Left hindlimb (tissue), 1 donor: ENCODE data around the gene NFIA.
"Not testable (repeated sequence)": the region's sequence is repeated elsewhere in the genome, so short reads cannot be mapped to it uniquely, and the experiment has no call there.

Source experiments
- DNase-seq: peaks from one replicate; pipeline ENCODE4 v3.0.0-alpha.2; 2018

The NFIA gene

GRCh38 chr1:61061601-61062000, 20.8 kb upstream of the NFIA start:
- DNase-seq = not testable (repeated sequence)

GRCh38 chr1:61064673-61065072, 17.7 kb upstream of the NFIA start:
- DNase-seq = no peak

GRCh38 chr1:61067446-61068019, 14.8 kb upstream of the NFIA start:
- DNase-seq = no peak

- DNase-seq = no peak
These were observed 12.3 kb upstream of the NFIA start for GRCh38 chr1:61070054-61070453.

GRCh38 chr1:61071205-61072130, 10.9 kb upstream of the NFIA start:
- DNase-seq = no peak

GRCh38 chr1:61073871-61074270, 8.5 kb upstream of the NFIA start:
- no peak for DNase-seq

GRCh38 chr1:61075833-61076232, 6.5 kb upstream of the NFIA start:
- not testable (repeated sequence) for DNase-seq

GRCh38 chr1:61076728-61077675, 5.4 kb upstream of the NFIA start:
- DNase-seq = peak; percentile 95

- DNase-seq = peak; percentile 94
These were observed 4.5 kb upstream of the NFIA start for GRCh38 chr1:61077676-61078541.

- DNase-seq = peak; percentile 80
These were observed 3.6 kb upstream of the NFIA start for GRCh38 chr1:61078618-61079295.

- DNase-seq = peak; percentile 64
These were observed 3.0 kb upstream of the NFIA start for GRCh38 chr1:61079296-61079897.

GRCh38 chr1:61079898-61080336, 2.4 kb upstream of the NFIA start:
- peak; percentile 96 for DNase-seq

- no peak for DNase-seq
These were observed 1.8 kb upstream of the NFIA start for GRCh38 chr1:61080413-61081143.

- DNase-seq = no peak
These were observed 1.1 kb upstream of the NFIA start for GRCh38 chr1:61081144-61081685.

- peak; percentile 85 for DNase-seq
These were observed 563 bp upstream of the NFIA start for GRCh38 chr1:61081686-61082310.

GRCh38 chr1:61083013-61083806, 849 bp downstream of the NFIA start:
- DNase-seq = no peak

GRCh38 chr1:61083807-61084440, 1.6 kb downstream of the NFIA start:
- no peak for DNase-seq

GRCh38 chr1:61084491-61085031, 2.2 kb downstream of the NFIA start:
- DNase-seq = no peak
